ENCODE measurements around the gene RASSF9.

- no peak for TF ChIP-seq ZNF274 (IDR thresholded peaks at IDR 0.05; ENCODE audit: insufficient read depth, insufficient read length)
- no peak for TF ChIP-seq CTCF (IDR thresholded peaks at IDR 0.05 in 2 of 3, conservative IDR thresholded peaks at IDR 0.05 in 1 of 3; ENCODE audit: control insufficient read depth in 2 of 3, extremely low read depth in 1 of 3, insufficient read depth in 1 of 3, low read depth in 3 of 3, low read length in 3 of 3)
- no peak for TF ChIP-seq FOS (IDR thresholded peaks at IDR 0.05; ENCODE audit: borderline replicate concordance, extremely low read depth, insufficient read length)
Measured at GRCh38 chr12:85823436-85824180, 12.6 kb downstream of the RASSF9 start.
